ENCODE results near the gene CAPN12.

The CAPN12 gene

DNA sequence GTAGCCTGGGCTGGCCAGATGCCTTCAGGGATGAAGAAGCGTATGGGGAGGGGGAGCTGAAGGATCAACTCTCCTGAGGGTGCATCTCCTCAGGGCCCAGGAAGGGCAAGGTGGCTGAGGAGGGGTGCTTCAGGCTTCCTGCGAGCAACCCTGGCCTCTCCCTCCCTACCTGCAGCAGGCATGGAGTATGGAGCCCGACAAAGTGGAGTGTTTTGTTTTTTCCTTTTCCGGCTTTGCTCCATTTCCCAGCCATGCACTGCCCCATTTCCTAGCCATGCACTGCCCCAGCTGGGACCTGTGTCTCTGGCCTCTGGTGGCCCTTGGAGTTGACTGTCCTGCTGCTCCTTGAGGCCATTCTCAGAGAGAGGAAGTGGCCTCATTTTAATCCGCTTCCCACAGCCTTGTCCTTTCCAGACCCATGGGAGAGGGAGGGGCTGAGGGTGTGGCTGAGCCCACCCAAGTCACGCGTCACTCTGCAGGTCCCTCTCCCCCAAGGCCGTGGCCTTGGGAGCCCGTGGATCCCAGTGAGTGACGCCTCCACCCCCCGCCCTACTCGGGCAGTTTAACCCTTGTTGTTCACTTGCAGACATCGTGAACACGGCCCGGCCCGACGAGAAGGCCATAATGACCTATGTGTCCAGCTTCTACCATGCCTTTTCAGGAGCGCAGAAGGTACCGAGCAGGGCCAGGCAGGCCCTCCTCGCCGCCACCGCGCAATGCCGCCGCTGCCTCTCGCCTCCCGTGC is 34.4 kb downstream of the CAPN12 start:
- no peak for DNase-seq

DNA sequence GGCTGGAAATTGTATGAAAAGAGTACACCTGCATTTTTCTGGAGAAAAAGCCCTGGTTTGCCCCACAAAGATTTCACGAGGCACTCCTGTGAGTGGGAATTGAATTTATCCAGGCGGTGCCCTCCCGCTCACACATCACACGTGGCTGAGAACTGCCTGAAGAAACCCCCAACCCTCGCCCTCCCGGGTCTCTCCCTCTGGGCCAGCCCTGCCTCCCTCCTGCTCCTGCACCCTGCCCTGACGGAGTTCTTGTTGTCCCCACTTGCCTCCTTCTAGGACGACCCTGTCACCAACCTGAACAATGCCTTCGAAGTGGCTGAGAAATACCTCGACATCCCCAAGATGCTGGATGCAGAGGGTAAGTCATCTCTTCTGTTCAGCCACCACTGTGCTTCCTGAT is 35.2 kb downstream of the CAPN12 start:
- DNase-seq: no peak

DNA sequence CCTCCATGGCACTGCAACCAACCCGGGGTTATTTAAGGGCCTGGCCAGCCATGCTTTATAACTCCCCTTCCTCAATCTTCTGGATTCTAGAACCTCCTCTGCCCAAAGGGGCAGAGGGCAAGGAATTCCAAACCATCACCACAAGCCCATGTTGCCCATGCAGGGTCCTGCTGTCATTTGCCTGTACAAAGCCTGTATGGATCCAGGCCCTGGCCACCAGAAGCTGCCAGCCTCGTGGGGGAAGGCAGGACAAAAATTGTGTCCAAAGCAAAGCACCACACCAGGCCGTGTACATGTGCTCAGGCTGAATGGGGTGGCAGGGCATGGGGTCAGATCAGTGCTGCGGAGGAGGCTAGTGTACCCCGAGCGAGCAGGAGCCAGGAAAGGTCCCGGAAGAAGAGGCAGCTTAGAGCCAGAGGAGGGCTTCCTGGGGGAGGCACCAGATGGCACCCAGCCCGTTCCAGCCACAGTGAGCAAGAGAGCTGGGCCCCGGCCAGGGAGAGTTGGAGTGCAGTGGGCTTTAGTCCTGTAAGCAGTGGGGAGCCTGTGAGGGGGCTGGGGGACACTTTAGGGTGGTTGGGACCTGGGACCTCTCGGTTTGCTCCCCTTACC is 35.8 kb downstream of the CAPN12 start:
- no peak for DNase-seq

DNA sequence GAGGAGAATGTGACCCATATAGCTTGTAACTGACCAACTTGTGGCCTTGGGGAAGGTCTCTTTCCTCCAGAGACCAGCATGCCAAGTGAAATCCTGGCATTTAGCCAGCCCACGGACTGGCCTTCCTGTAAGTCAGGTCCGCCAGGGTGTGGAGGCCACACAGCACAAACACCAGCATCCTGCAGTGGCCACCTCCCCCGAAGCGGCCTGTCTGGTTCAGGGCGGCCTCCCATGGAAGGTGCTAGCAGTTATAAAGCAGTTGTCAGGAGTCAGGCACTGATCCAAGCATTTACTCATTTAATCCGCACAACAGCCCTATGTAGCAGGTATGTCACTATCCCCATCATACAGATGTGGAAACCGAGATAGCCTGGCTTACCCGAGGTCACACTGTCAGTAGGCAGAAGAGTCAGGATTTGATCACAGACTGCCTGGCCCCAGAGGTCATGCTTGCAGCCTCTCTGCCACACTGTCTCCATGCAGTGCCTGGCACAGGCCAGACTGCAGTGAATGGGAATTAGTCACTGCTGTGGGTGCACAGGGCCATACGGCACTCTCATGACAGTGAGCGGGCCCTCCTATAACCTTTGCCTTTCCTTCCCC is 36.7 kb downstream of the CAPN12 start:
- no peak for DNase-seq

DNA sequence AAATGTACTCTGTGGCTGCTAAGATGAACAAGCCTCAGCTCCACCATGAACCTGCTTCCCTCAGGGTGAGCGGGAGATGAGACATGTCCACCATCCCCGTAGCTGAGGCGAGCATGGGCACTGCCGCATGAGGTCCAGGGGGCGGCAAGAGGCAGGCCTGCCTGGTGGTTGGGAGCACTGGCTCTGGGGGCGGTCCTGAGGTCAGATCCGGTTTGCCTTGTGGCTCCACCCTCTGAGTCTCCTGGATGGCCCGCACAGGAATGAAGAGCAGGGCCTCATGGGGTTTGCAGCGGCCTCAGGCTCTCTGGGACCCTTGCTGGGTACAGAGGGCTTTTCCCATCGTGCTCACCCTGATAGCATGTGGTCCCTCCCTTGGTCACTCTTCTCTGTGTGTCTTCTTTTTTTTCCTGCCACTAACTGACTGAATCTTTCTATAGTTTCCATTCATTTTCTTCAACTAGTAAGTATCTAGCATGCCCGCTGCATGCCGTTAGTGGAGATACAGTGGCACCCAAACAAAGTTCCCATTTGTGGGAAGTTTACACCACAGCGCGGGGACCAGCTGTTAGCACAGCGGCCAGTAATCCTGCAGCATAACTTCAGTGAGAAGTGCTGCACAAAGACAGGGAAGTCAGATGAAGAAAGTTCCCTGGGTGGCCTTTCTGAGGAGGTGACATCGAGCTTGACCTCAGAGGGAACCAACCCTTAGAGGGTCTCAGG is 37.3 kb downstream of the CAPN12 start:
- DNase-seq: no peak

DNA sequence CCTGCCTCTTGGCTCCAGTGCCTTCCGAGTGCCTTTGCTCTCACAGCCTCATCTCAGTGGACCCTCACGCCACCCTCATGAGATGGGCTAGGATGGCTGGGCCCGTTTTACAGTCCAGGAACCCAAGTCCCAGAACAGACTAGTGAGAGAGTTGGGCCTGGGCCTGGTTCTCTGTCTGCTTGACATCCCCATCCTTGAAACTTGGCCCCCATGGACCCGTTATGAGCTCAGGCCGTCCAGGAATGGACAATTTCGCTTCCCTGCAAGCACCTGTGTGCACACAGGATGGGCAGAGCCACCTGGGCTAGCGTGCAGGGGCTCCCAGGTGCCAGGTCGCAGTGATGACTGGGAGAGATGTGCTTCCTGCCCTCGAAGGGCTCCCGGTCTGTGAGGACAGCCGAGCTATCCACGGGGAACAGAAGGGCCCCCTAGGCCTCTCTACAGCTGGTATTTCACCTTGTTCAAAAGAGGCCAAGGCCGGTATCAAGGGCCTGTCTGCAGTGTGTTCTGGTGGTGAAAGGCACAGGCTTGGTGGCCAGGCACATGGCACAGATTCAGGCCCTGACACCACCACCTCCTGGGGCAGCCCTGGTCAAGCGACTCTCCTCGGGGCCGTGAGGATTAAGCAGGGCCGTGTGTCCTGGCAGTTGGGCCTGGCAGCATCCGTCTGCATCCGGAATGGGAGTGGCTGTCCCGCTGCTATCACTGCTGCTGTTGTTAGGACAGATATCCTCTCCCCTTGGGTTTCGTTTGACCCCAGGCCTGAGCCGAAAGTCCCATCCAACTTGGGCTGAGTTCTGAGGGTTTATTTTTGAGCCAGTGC is 38.9 kb downstream of the CAPN12 start:
- no peak for DNase-seq

DNA sequence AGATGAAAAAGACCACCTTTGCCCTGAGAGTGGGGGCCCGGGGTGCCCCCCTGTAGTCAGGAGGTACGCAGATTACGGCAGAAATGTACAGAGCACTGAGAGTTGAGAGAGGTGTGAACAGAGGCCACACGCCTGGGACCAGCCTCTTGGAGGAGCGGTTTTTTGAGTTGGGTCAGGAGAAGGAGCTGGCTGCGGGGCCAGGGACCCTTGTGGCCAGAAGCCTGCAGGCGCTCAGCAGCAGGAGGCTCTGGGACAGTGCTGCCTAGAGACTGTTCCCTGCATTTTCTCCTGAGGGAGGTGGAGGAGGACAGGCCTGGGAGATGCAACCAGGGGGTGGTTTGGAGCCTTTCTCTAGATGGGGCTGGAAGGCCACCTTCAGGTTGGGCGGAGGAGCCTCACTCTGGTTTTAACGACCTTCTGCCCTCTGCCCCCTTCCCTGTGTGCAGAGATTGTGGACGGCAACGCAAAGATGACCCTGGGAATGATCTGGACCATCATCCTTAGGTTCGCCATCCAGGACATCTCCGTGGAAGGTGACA is 39.7 kb downstream of the CAPN12 start:
- no peak for DNase-seq

DNA sequence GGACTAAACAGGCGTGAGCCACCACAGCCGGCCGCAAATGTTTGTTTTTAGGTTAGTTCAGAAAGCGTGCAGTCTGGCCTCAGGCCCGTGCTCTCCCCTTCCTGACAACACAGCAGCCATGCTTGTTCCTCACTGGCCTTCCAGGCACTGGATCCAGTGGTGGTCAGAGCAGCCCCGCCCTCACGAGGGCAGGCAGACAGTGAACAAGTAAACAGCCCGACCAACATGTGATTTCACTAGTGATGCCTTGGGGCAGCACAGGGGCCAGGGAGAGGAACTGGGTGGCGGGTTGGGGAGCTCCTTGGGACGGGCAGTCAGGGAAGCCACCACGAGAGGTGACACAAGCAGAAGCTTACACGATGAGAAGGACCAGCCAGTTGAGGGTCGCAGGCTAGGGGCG is 40.8 kb downstream of the CAPN12 start:
- no peak for DNase-seq

DNA sequence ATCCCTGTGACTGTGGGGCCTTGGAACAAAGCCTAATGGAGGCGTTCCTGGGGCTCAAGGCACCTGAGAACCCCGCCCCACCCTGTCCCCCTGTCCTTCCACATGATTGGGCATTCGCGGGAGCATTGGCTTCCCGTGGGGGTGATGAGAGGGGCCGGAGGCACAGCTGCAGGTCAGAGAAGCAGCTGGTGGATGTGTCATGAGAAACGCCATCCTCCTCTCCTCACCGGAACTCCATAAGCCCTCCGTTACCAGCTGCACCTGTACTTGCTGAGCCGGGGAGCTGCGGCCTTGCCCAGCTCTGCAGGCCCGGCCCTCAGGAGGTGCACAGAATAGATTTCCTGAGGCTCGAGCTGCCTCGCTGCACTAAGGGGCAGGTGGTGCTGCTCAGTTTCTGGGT is 42.0 kb downstream of the CAPN12 start:
- no peak for DNase-seq

DNA sequence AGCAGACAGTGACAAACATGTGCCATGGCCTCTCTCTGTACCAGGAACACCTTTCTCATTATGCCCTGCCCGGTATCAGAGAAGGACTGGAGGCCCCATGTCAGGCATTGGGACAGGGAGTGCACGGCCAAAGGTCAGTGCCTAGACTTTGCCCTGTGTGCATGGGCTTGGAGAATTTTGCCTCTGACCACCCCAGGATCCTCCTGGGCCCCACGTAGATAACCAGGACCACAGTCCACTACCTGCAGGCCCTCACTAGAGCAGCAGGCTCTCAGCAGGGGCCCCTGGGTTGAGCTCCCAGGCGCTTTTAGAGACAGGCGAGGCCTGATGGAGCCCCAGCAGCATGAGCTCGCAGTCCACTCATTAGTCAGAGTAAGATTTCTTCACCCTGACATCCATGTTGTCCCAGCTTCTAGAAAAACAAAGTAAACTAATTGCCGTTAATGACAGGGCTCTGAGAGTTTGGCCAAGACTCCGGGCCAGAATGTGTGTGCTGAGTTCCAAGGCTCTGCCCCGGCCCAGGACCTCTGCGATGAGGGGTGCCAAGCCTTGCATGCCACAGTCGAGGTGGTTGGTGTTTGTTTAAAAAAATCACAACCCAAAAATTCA is 42.7 kb downstream of the CAPN12 start:
- no peak for DNase-seq

DNA sequence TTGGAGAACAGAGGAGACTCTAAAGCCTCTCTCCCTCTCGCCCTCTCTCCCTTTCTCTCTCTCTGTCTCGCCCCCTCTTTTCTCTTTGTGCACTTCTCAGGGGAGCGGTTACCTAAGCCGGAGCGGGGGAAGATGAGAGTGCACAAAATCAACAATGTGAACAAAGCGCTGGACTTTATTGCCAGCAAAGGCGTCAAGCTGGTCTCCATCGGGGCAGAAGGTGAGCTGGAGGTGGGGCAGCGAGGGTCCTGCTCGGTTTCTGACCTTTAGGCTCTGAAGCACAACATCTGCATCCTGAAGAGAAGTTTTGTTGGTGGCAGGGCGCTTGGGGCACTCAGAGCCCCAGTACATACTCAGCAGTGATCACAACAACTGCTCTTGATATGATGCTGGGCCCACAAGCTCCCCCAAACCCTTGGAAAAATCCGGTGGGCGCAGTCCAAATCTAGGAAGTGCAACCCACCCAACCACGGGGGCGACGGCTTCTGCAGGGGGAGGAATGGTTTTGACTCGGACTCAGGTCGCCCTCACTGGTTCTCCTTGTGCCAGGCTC is 43.3 kb downstream of the CAPN12 start:
- no peak for DNase-seq

DNA sequence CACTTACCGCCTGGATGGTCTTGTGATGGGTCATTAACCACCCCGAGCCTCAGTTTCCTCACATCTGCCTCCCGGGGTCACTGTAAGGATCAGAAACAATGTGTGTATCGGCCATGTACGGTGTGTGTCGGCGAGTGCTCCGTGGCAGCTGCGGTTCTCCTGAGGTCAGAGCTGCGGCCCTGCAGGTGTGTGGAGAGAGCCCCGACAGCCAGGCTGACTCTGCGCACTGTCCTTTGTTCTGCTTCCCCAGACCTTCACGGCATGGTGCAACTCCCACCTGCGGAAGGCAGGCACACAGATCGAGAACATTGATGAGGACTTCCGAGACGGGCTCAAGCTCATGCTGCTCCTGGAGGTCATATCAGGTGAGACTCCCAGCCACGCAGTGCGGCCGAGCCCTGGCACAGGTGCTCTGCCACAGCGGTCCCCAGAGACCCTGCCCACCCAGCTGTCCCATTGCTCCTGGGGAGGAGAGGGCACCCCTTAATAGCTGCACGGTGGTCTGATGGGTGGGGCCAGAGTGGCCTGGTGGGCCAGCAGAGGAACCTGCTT is 43.8 kb downstream of the CAPN12 start:
- DNase-seq: no peak

DNA sequence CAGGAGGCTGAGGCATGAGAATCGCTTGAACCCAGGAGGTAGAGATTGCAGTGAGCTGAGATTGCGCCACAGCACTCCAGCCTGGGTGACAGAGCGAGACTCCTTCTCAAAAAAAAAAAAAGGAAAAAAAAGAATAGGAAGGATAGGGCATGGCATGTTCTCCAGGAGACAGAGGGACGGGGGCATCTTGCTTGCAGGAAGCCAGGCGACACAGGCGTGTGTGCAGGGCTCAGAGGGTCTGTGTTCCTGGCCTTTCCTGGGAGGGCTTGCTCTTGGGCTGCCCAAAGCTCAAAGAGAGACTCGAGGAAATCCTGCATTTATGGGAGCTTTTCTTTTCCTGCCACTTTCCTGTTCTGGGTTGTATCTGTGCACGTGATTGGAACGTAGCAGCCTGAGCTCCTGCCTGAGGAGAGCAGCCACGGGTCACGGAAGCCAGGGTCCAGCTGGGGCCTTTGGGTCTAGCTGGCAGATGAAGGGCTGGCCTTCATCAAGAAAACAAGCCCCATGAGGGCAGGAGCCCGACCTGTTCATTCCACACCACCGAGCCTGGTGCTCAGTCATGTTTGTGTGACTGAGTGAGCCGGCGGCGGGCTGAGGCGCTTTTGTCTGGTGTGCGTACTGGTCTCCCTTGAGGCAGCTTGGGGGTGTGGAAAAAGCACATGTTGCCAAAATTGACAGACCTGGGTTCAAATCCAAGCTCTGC is 44.5 kb downstream of the CAPN12 start:
- no peak for DNase-seq

DNA sequence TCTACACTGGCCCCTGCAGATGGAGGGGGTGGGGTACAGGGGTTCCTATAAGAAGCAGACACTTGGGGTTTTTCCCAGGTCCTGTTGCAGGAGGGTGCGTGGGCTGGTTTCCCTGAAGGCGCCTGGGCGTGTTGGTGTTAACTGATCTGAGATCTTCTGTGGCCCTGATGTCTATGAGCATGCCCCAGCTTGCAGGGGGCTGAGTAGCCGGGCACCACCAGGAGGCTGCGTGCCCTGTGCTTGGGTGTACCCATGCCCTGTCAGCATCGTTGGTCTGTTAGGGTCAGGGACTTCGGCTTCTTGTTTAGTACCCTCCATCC is 45.3 kb downstream of the CAPN12 start:
- peak in 1 of 2 donors; percentile 29 for DNase-seq

DNA sequence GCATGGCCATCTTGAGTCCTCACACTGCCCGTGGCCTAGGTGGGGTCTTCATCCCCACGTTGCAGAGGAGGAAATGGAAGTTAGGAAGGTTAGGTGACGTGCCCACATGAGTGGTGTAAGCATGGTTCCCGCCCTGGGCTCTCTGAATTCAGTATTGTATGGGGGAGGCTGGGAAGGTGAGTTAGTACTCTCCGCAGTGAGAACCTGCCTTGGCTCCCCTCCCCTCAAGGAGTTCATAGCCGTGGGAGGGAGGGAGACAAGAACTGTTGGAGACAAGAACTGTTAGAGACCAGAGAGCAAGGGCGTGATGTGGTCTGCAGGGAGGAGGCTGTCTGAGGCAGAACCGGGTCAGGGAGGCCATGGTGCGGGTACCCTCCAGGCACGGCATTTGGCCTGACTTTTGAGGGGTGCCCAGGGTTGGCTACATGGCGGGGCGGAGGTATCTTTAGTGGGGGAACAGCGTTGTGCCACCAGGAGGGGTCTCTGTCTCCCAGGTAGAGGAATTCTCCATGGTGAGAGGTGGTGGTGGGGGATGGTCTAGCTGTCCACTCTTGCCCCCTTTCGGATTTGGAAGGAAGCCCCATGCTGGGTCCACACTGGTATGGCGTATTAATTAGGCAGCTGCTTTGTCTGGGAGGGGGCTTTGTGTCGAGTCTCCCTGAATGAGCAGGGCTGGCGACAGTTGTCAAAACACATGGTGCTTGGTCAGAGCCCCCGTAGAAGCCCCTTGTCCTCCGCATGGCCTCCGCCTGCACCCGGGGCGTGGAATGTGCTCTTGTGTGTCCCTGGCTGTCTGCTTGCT is 45.8 kb downstream of the CAPN12 start:
- DNase-seq: no peak

DNA sequence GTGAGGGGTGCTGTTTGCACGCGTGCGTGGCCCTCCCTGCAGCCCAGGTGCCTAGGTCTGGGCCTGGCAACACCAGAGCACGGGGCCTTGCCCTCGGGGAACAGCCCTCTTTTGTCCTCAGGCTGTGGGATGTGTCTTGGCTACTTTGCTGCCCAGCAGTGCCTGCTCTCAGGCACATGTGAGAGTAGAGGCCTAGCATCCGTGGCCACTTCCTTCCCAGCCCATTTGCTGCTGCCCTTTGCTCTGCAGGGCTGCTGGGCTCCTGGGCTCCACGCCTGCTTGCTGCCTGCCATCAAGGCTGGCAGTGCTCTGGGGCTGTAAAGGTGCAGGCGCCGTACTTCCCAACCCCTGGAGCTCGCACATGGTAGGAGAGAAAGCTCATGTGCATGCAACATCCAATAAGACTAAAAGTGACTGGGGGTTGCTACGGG is 46.6 kb downstream of the CAPN12 start:
- no peak for DNase-seq

DNA sequence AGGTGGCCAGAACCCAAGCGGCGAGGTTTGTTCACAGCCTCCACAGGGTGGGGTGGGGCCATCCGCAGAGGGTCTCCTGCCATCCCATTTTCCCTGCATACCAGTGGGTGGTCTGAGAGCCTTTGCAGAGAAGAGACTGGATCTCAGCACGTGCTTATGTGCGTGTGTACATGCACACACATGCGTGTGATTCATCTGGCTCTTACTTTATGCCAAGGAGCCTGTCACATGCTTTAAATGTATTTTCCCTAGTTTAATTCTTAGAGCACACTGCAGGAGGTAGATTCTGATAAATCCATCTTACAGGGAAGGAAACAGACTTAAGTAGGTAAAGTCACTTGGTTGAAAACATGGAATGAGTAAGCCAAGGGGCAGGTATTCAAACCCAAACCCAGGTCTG is 47.1 kb downstream of the CAPN12 start:
- DNase-seq: no peak

DNA sequence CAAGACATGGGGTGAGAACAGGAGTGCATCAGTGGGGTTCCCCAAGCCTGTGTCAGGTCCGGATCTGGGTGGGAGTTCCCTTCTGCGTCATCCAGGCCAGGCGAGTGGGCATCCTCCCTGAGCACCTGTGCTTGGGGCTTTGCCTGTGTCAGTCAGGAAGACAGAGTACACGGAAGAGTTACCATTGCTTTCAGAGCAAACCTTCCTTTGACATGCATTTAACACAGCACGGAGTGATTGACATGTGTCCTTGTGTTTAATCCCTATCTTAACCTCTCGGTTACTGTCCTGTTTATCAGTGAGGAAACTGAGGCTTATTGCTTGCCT is 47.6 kb downstream of the CAPN12 start:
- no peak for DNase-seq

DNA sequence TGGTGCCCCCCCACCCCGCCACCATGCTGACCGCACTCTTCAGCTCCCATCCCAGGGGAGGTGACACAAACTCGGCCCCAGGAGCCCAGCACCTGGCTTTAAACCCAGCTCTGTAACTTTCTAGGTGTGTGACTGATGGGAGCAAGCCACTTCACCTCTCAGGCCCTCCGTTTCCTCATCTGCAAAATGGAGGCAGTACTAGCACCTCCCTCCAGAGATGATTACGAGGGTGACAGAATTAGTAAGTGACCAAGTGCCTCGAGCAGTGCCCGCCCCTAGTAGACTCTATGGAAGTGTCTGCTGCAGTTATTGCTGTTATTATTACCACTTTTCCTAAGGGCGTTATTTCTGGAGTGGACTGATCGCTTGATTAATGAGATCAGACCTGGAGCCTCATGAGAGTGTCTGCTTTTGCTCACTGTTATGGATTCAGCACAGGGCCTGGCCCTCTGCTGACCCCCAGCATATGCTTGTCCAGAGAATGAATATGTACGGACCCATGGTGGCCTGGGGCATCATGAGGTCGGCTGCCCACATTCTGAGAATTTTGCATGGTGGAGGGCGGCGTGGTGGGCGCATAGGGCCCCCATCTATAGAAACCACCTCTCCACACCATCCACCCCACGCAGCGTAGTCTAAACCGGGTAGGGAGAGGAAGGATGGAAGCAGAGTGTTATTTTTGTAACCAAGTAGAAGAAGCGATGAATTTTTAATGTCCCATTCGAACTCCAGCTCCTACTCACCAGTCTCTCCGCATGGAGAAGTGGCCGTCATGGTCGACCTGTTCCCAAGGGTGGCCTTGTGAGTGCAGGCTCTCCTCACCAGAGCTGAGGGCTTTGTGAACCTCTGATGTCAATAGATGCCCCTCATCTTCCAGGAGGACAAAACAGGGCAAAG is 48.2 kb downstream of the CAPN12 start:
- no peak for DNase-seq

Measured in stimulated activated CD4-positive, alpha-beta T cell treated with anti-CD3 and anti-CD28 coated beads, Interleukin-2, amount 100 ng/mL, for 24 hours (primary cell).